Lower lobe of right lung (tissue), 2 donors: ENCODE results near the gene USO1. TPM values are rescaled to one million over a fixed set of nuclear protein-coding genes. Genes with fewer than 3 reads are reported as not detected.

Experiments used
- ATAC-seq, 2 donors: fragments of 200-7000 bp; cut with Tn5 transposase; one replicate each; pipeline ENCODE4 v1.9.1; 2020 to 2022; ENCODE audit warnings: mild to moderate bottlenecking in 2 of 2, moderate library complexity in 2 of 2
- DNase-seq: peaks from one replicate; pipeline ENCODE4 v3.0.0-alpha.2; 2020
- H3K27ac ChIP-seq: fragments of 200-600 bp; one replicate; pipeline ENCODE4 v1.8.0; 2022
- H3K27me3 ChIP-seq: fragments of 200-600 bp; one replicate; pipeline ENCODE4 v1.8.0; 2022; ENCODE audit warnings: low read depth
- H3K36me3 ChIP-seq: fragments of 200-600 bp; one replicate; pipeline ENCODE4 v1.8.0; 2022; ENCODE audit warnings: mild to moderate bottlenecking
- H3K4me1 ChIP-seq: fragments of 200-600 bp; one replicate; pipeline ENCODE4 v1.8.0; 2022
- H3K4me3 ChIP-seq: fragments of 200-600 bp; one replicate; pipeline ENCODE4 v1.8.0; 2022; ENCODE audit warnings: mild to moderate bottlenecking
- H3K9me3 ChIP-seq: fragments of 200-600 bp; one replicate; pipeline ENCODE4 v1.8.0; 2022
- CTCF ChIP-seq: fragments of 200-600 bp; IDR thresholded peaks from one replicate; pipeline ENCODE4 v1.8.0; 2022; ENCODE audit warnings: antibody characterized with exemption, mild to moderate bottlenecking
- intact Hi-C: fragments of 100-400 bp; cut with DNase I; formaldehyde crosslinking; loops from one replicate; pipeline ENCODE4 v1.11.0; 2022
- total RNA-seq: library from RNA; stranded (reverse); fragmentation: NEBNext Ultra II Directional; extraction: Animal tissue kit (Norgen Biotek cat#: 25700); gene quantifications from one replicate; pipeline ENCODE4 v1.2.1, GENCODE V29; 2021
- donor health status: DM: no; HTN: yes; CAD: no; lungs with severe emphysema.

The USO1 gene
- total RNA-seq, 1 donor from 2014 or later = 55.6 TPM

GRCh38 chr4:75777589-75777988 lies 53.2 kb downstream of the USO1 start:
- ATAC-seq (no peak), DNase-seq (no peak)
- Histone ChIP-seq H3K4me3 (no peak overlapping the region), H3K27me3 (no peaks in the 10 kb centered on the region), H3K27ac (no peak overlapping the region), H3K9me3 (no peaks in the 10 kb centered on the region), H3K4me1 (no peaks in the 10 kb centered on the region), H3K36me3 (peaks cover 85% of the 10 kb centered on the region)
- no peak for TF ChIP-seq CTCF
- intact Hi-C loops = no loop called here

- intact Hi-C loops = no loop called here
- no peaks in the 10 kb centered on the region for H3K27me3 ChIP-seq
- peaks cover 92% of the 10 kb centered on the region for H3K36me3 ChIP-seq
- H3K27ac ChIP-seq = no peak overlapping the region
- no peak overlapping the region for H3K4me3 ChIP-seq
- H3K9me3 ChIP-seq = no peaks in the 10 kb centered on the region
- no peak for DNase-seq
- TF ChIP-seq CTCF = no peak
- no peak for ATAC-seq
- H3K4me1 ChIP-seq = no peaks in the 10 kb centered on the region
These were observed 54.9 kb downstream of the USO1 start for GRCh38 chr4:75779105-75779757.

GRCh38 chr4:75781305-75781704 lies 56.9 kb downstream of the USO1 start:
- no peak for TF ChIP-seq CTCF
- ATAC-seq = no peak
- intact Hi-C loops = no loop called here

GRCh38 chr4:75786526-75786925 lies 62.1 kb downstream of the USO1 start:
- H3K36me3 ChIP-seq = peaks cover 90% of the 10 kb centered on the region
- no peak for DNase-seq
- no peaks in the 10 kb centered on the region for H3K4me1 ChIP-seq
- H3K4me3 ChIP-seq = no peak overlapping the region
- no peak for TF ChIP-seq CTCF
- no peak overlapping the region for H3K27ac ChIP-seq
- no peaks in the 10 kb centered on the region for H3K27me3 ChIP-seq
- no peak for ATAC-seq
- intact Hi-C loops = no loop called here
- no peaks in the 10 kb centered on the region for H3K9me3 ChIP-seq

More at GRCh38 chr4:75781305-75781704, 56.9 kb downstream of the USO1 start:
- H3K36me3 ChIP-seq = peaks cover 84% of the 10 kb centered on the region
- H3K4me3 ChIP-seq = no peak overlapping the region
- H3K4me1 ChIP-seq = no peaks in the 10 kb centered on the region
- no peaks in the 10 kb centered on the region for H3K27me3 ChIP-seq
- no peak overlapping the region for H3K27ac ChIP-seq
- DNase-seq = no peak
- no peaks in the 10 kb centered on the region for H3K9me3 ChIP-seq

- Histone ChIP-seq H3K27me3 (no peaks in the 10 kb centered on the region), H3K27ac (no peak overlapping the region), H3K4me3 (no peak overlapping the region), H3K36me3 (peaks cover 87% of the 10 kb centered on the region), H3K9me3 (no peaks in the 10 kb centered on the region), H3K4me1 (no peaks in the 10 kb centered on the region)
- ATAC-seq (no peak), DNase-seq (no peak)
- TF ChIP-seq CTCF = no peak
- intact Hi-C loops = no loop called here
These were observed 62.6 kb downstream of the USO1 start for GRCh38 chr4:75786938-75787337.
